ENCODE results near the gene SYNDIG1. TPM values are rescaled to one million over a fixed set of nuclear protein-coding genes. Genes with fewer than 3 reads are reported as not detected.

Gene SYNDIG1
- total and polyA plus RNA-seq, 2 donors (not counting 1 experiment from before 2014, with no cell fraction given), result not detected

DNA sequence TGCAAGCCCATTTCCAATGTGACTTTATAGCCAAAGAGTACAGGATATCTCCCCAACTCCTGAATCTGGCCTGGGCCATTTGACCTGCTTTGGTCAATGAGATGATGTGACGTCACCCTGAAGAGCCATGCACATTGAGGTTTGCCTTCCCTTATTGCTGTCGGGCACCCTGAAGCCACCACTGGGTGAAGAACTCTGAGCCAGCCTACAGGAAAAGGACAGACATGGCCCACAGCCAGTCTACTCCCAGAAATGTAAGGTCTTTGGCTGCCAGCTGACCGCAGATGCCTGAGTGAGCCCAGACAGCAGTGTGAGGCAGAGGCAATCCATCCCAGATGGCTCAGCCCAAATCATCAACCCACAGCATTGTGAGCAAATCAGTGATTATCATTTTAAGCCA lies 3.7 kb upstream of the SYNDIG1 start:
- CTCF ChIA-PET, result no interaction called here
- H3K79me2 ChIP-seq (ENCODE audit: control insufficient read depth, insufficient read depth, low read length), result no peaks in the 10 kb centered on the region
- POLR2A ChIA-PET, result no interaction called here

DNA sequence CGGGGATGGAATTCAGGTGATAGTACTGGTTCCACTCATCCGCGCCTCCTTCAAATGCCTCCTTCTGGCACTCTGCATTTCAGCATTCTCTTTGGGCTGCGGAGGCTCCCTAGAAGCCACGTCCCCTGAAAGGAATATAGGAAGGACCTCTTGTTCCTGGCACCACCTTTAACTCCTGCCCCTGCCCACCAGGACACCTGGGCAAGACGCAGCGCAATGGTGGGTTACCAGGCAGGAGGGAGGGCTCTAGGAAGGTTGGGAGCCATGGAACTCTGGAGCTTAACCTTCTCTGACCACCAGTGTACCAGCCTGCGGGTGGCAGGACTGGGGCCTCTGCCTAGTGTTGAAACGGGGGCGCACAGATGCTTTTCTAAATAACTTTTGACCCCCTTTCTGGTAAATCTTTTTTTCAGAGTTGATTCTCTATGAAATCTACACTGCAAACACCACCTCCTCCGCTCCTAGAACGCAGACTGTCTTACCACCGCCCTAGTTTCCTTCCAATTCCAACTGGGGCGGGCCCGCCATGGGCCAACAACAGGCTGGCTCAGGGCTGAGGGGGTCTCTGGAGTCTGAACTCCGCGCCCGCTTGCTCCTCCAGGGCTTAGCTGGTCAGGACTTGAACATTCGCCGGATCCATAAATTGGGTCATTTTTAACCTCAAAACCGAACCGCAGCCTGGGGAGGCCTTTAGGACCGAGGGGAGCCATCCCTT lies 871 bp upstream of the SYNDIG1 start:
- H3K9me3 ChIP-seq (ENCODE audit: control extremely low read depth in 1 of 3, control insufficient read depth in 2 of 3, insufficient read depth in 1 of 3, low read length in 2 of 3), result peaks cover 0 to 4% (median 0%) of the 10 kb centered on the region in 3 donors
- H3K27ac ChIP-seq (ENCODE audit: low read length in 2 of 2), result no peak overlapping the region
- no peaks in the 10 kb centered on the region for H3K79me2 ChIP-seq (ENCODE audit: control insufficient read depth, insufficient read depth, low read length)
- CTCF ChIA-PET, result no interaction called here
- H3K4me2 ChIP-seq (replicated peaks; ENCODE audit: low read depth, low read length, poor library complexity, severe bottlenecking), result no peak overlapping the region
- H2AFZ ChIP-seq (ENCODE audit: insufficient read depth, low read depth, low read length, poor library complexity, severe bottlenecking), result no peak overlapping the region
- H3K4me3 ChIP-seq (ENCODE audit: control extremely low read depth in 1 of 5, extremely low read depth in 1 of 5, insufficient read depth in 1 of 5, low read depth in 2 of 5, low read length in 4 of 5), result no peak overlapping the region
- DNase-seq, result no peak
- H3K4me1 ChIP-seq (ENCODE audit: control insufficient read depth in 2 of 2, insufficient read depth in 2 of 2, low read length in 2 of 2), result no peaks in the 10 kb centered on the region
- ATAC-seq (ENCODE audit: low read depth), result no peak
- TF ChIP-seq EZH2 (IDR thresholded peaks at IDR 0.05; ENCODE audit: borderline replicate concordance, insufficient read depth, low read depth, low read length, poor library complexity, severe bottlenecking), result no peak
- TF ChIP-seq, protein P1, sequence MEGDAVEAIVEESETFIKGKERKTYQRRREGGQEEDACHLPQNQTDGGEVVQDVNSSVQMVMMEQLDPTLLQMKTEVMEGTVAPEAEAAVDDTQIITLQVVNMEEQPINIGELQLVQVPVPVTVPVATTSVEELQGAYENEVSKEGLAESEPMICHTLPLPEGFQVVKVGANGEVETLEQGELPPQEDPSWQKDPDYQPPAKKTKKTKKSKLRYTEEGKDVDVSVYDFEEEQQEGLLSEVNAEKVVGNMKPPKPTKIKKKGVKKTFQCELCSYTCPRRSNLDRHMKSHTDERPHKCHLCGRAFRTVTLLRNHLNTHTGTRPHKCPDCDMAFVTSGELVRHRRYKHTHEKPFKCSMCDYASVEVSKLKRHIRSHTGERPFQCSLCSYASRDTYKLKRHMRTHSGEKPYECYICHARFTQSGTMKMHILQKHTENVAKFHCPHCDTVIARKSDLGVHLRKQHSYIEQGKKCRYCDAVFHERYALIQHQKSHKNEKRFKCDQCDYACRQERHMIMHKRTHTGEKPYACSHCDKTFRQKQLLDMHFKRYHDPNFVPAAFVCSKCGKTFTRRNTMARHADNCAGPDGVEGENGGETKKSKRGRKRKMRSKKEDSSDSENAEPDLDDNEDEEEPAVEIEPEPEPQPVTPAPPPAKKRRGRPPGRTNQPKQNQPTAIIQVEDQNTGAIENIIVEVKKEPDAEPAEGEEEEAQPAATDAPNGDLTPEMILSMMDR (IDR thresholded peaks at IDR 0.05), result no peak
- H4K20me1 ChIP-seq (ENCODE audit: control insufficient read depth, insufficient read depth, low read length, poor library complexity, severe bottlenecking), result no peaks in the 10 kb centered on the region
- POLR2A ChIA-PET, result no interaction called here
- intact Hi-C loops (cut with micrococcal nuclease), result no loop called here
- peaks cover 7% of the 10 kb centered on the region for H3K4me1 Mint-ChIP-seq
- 40% methylated on average over 19 of the region's 23 CpGs for WGBS (ENCODE audit: insufficient coverage)
- no peaks in the 10 kb centered on the region for H3K9me3 Mint-ChIP-seq (ENCODE audit: insufficient read depth)
- H3K27me3 Mint-ChIP-seq, result peaks cover 43% of the 10 kb centered on the region
- H3K4me3 Mint-ChIP-seq, result no peak overlapping the region
- no peak overlapping the region for H3K9ac ChIP-seq (ENCODE audit: low read length)
- H3K27me3 ChIP-seq (replicated peaks in 1 of 4; ENCODE audit: control extremely low read depth in 1 of 4, control insufficient read depth in 3 of 4, insufficient read depth in 4 of 4, low read length in 3 of 4), result peaks cover 0 to 26% (median 6%) of the 10 kb centered on the region in 4 experiments
- H3K36me3 ChIP-seq (replicated peaks in 1 of 2; ENCODE audit: control extremely low read depth in 1 of 2, control insufficient read depth in 1 of 2, extremely low read depth in 1 of 2, insufficient read depth in 2 of 2, low read length in 1 of 2), result no peaks in the 10 kb centered on the region
- no peak overlapping the region for H3K27ac Mint-ChIP-seq

More for the DNA sequence above, 3.7 kb upstream of the SYNDIG1 start:
- no peak for ATAC-seq (ENCODE audit: low read depth)
- Mint-ChIP-seq H3K27me3 (peaks cover 21% of the 10 kb centered on the region), H3K9me3 (ENCODE audit: insufficient read depth) (no peaks in the 10 kb centered on the region), H3K4me1 (peaks cover 3% of the 10 kb centered on the region), H3K4me3 (no peak overlapping the region), H3K27ac (no peak overlapping the region)
- no peak for DNase-seq
- H3K9me3 ChIP-seq (ENCODE audit: control extremely low read depth in 1 of 3, control insufficient read depth in 2 of 3, insufficient read depth in 1 of 3, low read length in 2 of 3), result peaks cover 0 to 4% (median 0%) of the 10 kb centered on the region in 3 donors
- no peaks in the 10 kb centered on the region for H3K4me1 ChIP-seq (ENCODE audit: control insufficient read depth in 2 of 2, insufficient read depth in 2 of 2, low read length in 2 of 2)
- 91% methylated on average over 3 of the region's 3 CpGs for WGBS (ENCODE audit: insufficient coverage)
- H3K27ac ChIP-seq (ENCODE audit: low read length in 2 of 2), result no peak overlapping the region
- H4K20me1 ChIP-seq (ENCODE audit: control insufficient read depth, insufficient read depth, low read length, poor library complexity, severe bottlenecking), result no peaks in the 10 kb centered on the region
- H3K9ac ChIP-seq (ENCODE audit: low read length), result no peak overlapping the region
- H2AFZ ChIP-seq (ENCODE audit: insufficient read depth, low read depth, low read length, poor library complexity, severe bottlenecking), result no peak overlapping the region
- H3K36me3 ChIP-seq (replicated peaks in 1 of 2; ENCODE audit: control extremely low read depth in 1 of 2, control insufficient read depth in 1 of 2, extremely low read depth in 1 of 2, insufficient read depth in 2 of 2, low read length in 1 of 2), result no peaks in the 10 kb centered on the region
- TF ChIP-seq, protein P1 (IDR thresholded peaks at IDR 0.05), result no peak
- TF ChIP-seq EZH2 (IDR thresholded peaks at IDR 0.05; ENCODE audit: borderline replicate concordance, insufficient read depth, low read depth, low read length, poor library complexity, severe bottlenecking), result no peak
- intact Hi-C loops (cut with micrococcal nuclease), result no loop called here
- peaks cover 0 to 20% (median 6%) of the 10 kb centered on the region in 4 experiments for H3K27me3 ChIP-seq (replicated peaks in 1 of 4; ENCODE audit: control extremely low read depth in 1 of 4, control insufficient read depth in 3 of 4, insufficient read depth in 4 of 4, low read length in 3 of 4)
- H3K4me2 ChIP-seq (replicated peaks; ENCODE audit: low read depth, low read length, poor library complexity, severe bottlenecking), result no peak overlapping the region
- H3K4me3 ChIP-seq (ENCODE audit: control extremely low read depth in 1 of 5, extremely low read depth in 1 of 5, insufficient read depth in 1 of 5, low read depth in 2 of 5, low read length in 4 of 5), result no peak overlapping the region
